ENCODE results near the gene ADARB2.

Gene ADARB2

DNA sequence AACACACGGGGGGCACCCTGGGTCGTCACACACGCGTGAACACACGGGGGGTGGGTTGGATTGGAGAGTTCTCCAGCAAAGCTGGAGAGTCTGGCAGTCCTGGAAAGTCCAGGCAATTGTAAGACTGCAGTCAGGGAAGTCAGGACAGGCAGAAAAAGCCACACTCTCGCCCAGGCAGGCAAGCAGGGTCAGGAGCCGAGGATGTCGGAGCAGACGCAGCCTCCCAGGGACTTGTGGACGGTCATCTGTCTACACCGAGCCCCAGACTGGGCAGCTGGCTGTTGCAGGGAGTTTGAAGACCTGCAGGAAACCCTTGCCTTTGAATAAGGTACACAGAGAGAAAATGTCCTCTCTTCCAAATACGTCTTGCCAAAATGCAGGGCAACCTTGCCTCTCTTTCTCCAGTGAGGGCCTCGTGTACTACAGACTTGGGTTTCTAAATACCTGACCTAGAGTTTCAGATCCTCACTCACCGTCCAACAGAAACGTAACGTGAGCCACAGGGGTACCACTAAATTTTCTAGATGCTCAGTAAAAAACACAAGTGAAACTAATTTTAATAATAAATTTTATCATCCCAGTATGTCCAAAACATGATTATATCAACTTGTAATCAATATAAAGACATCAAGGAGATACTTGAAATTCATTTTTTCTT lies 176.7 kb downstream of the ADARB2 start:
- DNase-seq, result no peak

GRCh38 chr10:1559761-1560160 lies 177.6 kb downstream of the ADARB2 start:
- DNase-seq, result no peak

GRCh38 chr10:1559311-1559710 lies 178.0 kb downstream of the ADARB2 start:
- DNase-seq, result no peak

DNA sequence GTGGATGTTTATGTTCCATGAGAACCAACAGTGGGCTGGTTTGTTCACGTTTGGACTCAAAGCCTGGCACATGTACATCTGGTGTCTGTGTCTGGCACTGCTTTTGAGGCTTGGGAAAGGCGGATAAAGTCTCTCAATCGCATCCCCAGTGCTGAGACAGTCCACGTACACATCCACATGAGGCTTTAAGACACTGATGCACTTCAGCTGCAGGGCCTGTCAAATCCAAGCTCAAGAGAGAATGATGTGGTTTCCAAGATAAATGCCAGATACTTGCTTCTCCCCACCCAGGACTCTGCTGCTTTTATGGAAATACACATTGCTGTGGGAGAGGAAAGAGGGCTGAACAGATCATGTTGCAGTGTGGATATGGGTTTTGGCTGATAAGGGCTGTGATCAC lies 178.4 kb downstream of the ADARB2 start:
- DNase-seq, result no peak

DNA sequence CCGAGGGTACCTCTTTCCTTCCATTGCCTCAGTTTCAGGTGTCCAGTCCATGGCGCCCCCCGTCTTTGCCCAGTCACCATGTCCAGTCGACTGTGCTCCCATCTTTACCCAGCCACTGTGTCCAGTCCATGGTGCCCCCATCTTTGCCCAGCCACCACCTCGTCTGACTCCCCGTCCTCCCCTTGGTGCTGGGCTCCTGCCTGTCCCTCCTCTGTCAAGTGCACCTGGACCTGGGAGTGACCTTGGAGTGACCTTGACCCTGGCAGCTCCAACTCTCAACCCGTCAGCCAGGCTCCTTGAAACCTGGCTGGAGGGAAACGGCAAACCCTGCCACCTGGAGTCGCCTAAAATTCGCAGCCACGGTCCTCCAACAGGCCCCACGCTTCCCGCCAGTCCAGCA lies 180.2 kb downstream of the ADARB2 start:
- DNase-seq, result no peak

GRCh38 chr10:1556496-1556895 lies 180.8 kb downstream of the ADARB2 start:
- no peak for DNase-seq

DNA sequence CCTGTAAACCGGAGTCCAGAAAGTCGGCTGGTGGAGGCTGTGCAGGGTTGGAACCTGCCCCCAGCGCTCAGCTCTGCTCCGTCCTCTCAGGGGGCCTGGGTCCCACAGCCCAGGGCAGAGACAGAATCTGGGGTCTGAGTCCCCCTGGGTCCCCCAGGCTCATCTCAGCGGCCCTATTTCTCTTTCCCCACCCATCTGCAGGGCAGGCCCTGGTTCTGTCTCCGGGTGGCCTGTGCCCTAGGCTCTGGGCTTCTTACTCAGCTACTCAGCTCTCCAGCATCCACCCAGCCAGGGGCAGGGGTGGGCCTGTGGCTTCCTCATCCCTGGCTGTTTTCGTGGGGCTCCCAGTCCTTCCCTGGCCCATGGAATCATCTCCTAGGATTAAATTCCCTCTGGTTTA lies 183.4 kb downstream of the ADARB2 start:
- no peak for DNase-seq

GRCh38 chr10:1552881-1553670 lies 184.2 kb downstream of the ADARB2 start:
- DNase-seq, result no peak

DNA sequence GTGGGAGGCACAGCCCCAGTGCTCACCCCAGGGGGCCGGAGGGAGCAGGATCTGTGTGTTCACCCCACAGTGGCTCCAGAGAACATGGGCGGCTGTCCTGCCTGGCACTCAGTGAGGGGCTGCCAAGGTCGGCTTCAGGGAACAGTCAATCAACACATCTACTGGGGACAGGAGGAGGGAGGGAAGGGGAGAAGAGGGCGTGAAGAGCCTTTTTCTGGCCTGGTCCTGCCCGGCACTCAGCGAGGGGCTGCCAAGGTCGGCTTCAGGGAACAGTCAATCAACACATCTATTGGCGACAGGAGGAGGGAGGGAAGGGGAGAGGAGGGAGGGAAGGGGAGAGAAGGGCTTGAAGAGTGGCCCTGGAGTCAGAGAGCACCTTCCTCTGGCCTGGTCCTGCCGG lies 184.9 kb downstream of the ADARB2 start:
- peak in 1 of 2 experiments; percentile 4 for DNase-seq

GRCh38 chr10:1551636-1552338 lies 185.5 kb downstream of the ADARB2 start:
- peak; percentile 48 to 77 for DNase-seq

- no peak for DNase-seq
Measured at GRCh38 chr10:1550616-1551015, 186.7 kb downstream of the ADARB2 start.

DNA sequence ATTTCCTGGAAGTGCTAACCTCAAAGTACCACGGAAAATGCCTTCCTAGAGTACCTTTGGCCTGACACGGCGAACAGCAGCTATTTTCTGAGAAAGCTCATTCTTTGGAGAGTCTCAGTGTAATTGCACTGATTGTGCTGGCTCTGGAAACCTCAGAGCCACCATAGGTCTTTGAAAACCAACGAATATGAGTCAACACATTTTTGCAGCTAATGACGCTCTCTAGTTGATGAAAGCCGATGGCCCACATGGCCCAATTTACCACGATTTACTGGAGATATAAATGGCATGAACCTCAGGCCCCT lies 187.1 kb downstream of the ADARB2 start:
- peak in 1 of 2 experiments; percentile 25 for DNase-seq

GRCh38 chr10:1549591-1550290 lies 187.6 kb downstream of the ADARB2 start:
- peak; percentile 59 to 60 for DNase-seq

- no peak for DNase-seq
Measured at GRCh38 chr10:1548596-1548995, 188.7 kb downstream of the ADARB2 start.

DNA sequence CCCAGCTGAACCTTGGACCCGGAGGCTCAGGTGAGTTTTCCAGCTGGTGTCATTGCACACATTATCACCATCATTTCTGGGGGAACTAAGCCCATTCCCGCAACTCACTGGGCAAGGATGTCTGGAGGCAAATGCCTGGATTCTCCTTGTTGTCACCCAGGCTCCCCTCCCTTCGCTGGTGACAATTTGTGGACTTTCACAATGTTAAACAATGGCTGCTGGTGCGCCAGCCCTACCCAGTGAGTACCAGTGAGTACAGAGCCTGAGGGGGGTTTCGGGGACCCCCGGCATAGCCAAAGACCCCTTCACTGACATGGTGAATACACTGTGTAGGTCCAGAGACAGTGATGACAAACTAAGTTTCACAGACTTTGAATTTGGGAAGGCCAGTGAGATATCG lies 189.2 kb downstream of the ADARB2 start:
- no peak for DNase-seq

GRCh38 chr10:1546431-1547110 lies 190.8 kb downstream of the ADARB2 start:
- no peak for DNase-seq

- no peak for DNase-seq
Measured at GRCh38 chr10:1545524-1545923, 191.8 kb downstream of the ADARB2 start.

- DNase-seq, result peak; percentile 11 to 21
Measured at GRCh38 chr10:1544929-1545328, 192.4 kb downstream of the ADARB2 start.

DNA sequence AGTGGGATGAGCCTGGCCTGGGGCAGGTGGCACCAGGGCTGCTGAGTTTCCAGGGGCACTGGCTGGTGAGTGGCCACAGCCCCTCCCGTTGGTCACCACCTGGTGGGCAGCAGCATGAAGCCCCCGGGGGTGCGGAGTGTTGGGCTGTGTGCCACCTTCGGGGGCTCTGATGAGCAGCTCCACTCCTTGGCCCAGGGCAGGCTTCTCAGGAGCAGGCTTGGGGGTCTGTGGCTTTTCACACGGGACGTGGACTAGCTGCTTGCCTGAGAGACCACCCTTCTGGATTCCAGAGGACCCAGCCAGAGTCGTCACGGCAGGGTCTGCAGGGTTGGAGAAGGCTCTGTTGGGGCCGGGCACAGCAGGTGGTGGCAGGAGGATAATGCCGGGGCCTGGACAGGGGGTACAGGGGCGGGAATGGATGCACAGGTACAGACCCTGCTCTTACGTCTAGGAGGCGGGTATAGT lies 193.1 kb downstream of the ADARB2 start:
- DNase-seq, result no peak

DNA sequence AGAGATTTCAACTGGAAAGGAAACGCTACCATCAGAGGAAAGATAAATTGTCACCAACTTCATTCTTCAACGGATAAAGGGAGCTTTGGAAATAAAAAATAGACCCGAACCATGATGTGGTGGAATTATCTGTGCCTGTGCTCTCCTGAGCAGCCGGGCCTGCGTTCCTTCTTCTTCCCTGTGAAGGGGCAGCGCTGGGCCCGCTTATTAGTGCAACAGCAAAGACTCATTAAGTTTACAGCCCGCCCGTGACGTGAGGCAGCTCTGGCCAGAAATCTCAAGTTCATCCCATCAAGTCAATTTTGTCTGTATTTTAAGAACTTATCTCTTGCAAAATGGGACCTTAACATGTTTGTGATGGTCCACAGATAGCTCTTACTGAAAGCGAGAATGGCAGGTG lies 193.7 kb downstream of the ADARB2 start:
- no peak for DNase-seq

GRCh38 chr10:1542941-1543340 lies 194.4 kb downstream of the ADARB2 start:
- no peak for DNase-seq

- no peak for DNase-seq
Measured at GRCh38 chr10:1540144-1540543, 197.2 kb downstream of the ADARB2 start.

DNA sequence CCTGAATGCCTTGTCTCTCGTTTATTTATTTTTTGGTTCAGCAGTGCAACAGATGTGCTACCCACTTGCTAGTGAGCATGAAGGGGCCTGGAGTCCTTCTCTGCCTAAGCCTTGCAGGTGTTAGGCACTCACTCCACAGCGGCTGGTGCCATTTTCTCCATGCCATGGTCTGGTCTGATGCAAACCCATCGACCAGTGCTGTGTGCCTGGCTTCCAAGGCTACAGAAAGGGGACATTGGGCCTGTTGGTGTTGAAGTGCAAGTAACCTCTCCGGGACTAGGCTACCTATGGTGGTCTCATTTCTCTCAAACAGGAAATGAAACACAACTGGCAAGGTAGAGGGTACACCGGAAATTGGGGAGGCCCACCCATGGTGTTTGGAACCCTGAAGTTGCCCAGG lies 198.1 kb downstream of the ADARB2 start:
- no peak for DNase-seq
